HG02571 (cell line): ENCODE data around the gene SMIM44.

Source experiments
- ATAC-seq: cut with Tn5 transposase; IDR thresholded peaks from one replicate; pipeline ENCODE4 v1.9.1; 2021; ENCODE audit warnings: mild to moderate bottlenecking, moderate library complexity; ENCODE audit not compliant: unreplicated experiment

Gene SMIM44

DNA sequence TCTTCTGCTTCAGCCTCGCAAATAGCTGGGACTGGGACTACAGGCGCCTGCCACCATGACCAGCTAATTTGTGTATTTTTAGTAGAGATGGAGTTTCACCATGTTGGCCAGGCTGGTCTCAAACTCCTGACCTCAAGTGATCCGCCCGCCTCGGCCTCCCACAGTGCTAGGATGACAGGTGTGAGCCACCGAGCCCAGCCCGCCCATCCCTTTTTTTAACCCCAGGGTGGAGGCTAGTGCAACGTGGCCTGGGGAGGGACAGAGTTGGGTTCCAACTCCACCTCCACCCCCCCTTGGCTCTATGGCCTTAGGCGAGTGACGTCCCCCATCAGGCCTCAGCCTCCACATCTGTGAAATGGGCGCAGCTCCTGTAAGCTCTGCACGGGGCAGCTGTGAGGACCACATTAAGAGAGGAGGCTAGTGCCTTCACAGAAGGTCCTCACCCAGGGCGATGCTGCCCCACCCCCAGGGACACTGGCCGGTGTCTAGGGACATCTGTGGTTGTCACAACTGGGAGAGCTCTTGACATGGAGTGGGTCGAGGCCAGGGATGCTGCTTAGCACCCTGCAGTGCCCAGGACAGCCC lies 40.7 kb downstream of the SMIM44 start:
- ATAC-seq = no peak

DNA sequence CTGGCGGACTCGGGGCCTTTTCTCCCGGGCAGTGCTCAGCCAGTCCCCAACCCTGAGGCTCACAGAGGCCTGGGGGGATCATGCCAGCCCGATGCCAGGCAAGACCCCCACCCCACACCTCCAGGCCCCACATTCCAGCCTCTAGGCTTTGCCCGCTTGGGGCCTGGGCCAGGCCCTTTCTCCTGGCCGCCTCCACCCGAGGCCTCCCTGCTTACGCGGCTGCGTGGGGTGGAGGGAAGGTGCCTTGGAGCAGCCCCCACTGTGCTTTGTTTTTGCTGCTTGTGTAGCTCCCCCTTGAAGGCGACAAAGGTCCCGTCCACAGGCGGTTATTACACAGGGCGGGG lies 41.3 kb downstream of the SMIM44 start:
- ATAC-seq = no peak

DNA sequence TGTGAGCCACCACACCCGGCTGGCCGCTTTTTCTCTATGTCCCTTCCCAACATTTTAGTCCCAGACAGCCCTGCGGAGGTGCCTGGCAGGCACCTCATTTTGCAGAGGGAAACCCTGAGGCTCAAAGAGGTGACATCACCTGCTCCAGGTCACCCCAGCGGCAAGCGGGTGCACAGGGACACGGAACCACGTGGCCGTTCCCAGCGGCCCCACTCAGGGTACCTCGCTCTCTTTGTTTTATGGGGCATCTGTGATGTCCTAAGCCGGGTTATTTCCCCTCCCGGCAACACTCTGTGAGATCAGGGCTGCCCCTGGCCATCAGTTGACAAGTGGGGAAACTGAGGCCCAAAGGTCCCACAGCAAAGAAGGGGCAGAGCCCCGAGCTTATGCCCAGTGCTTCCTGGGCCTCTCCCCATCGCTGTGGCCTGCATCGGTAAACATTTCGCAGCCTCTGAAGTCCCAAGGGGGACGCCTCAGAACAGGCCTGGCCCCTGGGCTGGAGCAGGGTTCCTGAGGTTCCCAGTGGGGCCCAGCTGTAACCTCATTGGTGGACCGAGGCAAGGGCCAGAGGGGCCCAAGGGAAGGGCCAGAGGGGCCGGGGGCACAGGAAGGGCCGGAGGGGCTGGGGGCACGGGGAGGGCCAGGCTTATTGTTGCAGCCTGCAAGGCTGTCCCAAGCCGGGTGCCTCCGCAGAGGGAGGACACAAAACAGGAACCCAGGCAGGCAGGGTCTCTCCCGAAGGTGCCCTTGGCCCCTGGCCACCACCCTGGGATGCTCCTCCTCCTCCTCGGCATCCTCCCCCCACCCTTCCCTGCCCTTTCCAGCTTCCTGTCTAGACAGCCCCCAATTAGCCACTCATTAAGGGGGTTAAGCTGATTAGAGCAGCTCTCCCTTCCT lies 41.9 kb downstream of the SMIM44 start:
- no peak for ATAC-seq

DNA sequence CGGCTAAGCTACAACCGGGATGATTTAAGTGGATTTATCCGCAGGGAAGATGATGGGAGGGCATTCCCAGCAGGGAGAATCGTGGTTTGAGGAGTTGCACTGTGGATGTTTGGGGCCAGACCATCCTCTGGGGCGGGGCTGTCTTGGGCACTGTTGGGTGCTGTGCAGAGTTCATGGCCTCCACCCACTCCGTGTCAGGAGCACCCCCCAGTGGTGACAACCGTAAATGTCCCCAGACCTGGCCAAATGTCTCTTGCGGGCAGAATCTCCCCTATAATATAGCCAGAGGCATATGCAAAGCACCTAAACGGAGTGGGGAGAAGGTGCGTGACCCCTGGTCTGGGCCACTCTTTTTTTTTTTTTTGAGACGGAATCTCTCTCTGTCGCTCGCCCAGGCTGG lies 43.2 kb downstream of the SMIM44 start:
- no peak for ATAC-seq

DNA sequence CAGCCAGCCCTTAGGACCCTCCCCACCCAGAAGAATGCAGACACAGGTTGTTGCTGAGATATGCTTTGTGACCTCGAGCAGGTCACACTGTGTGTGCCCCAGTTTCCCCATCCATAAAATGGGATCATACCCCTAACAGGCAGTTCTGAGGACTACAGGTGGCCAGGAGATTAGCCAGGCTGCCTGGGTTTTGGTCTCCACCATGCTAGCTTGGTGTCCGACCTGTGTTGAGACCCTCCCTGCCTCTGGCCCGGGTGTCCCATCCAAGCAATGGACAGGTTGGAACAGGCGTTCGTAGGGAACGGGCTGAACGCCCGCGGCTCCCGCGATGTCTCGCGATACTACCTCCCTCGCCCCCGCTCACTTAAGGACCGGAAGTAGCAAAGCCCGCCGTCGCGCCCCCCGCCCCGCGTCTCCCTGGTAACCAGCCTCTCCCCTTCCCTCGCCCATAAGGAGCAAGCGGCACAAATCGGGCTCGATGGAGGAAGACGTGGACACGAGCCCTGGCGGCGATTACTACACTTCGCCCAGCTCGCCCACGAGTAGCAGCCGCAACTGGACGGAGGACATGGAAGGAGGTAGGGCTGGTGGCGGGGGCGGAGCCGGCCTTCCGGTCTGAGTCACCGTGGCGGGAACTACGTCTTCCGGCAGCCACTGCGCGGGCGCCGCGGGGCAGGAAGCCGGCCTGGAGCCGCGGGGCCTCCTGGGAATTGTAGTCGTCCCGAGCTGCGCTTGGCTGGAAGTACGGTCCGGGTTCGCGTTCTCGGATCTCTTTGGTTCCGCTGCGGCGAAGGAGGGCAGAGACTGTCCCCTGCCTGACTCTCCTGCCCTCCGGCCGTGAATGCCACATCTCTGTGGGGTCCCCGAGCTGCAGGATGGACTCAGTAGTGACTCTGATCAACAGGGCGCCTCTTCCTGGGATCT lies 48.3 kb downstream of the SMIM44 start:
- ATAC-seq = peak; percentile 74

DNA sequence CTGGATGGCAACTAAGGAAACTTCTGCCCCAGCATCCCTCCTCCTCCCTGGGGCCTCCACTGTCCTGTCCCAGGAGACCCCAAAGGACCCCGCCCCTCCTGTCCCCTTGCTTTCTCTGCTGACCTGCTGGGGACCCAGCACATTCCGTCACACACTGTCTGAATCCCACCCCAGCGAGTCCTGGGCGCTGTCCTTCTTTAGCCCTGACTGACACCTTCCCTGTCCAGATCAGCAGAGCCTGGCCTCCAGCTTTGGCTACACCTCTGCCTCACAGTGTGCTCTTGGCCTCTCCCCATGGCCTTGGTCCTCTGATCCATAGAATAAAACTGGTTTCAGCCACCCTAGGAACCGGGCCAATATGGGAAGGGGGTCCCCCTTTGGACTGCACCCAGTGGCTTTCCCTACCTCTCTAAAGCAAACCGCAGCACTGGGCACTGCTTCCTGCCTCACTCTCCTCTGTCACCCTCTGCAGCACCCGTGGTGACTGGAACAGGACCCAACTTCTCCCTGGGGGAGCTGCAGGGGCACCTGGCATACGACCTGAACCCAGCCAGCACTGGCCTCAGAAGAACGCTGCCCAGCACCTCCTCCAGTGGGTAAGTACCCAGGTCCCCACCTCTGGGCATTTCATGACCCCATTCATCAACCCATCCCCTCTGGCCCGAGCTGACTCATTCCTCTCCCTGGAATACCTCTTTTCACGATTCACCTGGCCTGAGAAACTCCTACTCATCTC lies 49.3 kb downstream of the SMIM44 start:
- no peak for ATAC-seq

DNA sequence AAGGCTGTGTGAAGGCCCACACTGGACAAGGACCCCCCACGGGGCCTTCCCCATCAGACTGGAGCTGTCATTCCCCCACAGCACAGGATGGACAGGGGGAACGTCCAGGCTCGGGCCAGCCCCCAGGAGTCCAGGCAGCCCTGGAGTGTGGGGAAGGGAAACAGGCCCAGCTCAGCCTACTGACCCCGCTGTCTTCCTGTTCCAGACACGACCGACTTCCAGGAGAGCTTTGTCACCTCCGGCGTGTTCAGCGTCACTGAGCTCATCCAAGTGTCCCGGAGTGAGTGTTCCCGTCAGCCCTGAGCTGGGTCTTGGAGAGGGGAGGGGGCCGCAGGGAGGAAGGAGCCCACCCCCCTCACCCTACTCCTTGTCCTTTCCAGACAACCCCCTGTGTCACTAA lies 49.9 kb downstream of the SMIM44 start:
- ATAC-seq = no peak
